HG03457 (cell line): ENCODE data around the gene SLC39A5.
"Not testable (repeated sequence)": the region's sequence is repeated elsewhere in the genome, so short reads cannot be mapped to it uniquely, and the experiment has no call there.

ENCODE experiments used
- ATAC-seq: cut with Tn5 transposase; IDR thresholded peaks from one replicate; pipeline ENCODE4 v1.9.1; 2021; ENCODE audit warnings: moderate number of reproducible peaks; ENCODE audit not compliant: unreplicated experiment

Gene SLC39A5

GRCh38 chr12:56271031-56271430 lies 41.2 kb downstream of the SLC39A5 start:
- ATAC-seq: no peak

GRCh38 chr12:56272468-56272867 lies 42.6 kb downstream of the SLC39A5 start:
- not testable (repeated sequence) for ATAC-seq

- no peak for ATAC-seq
These were observed 44.4 kb downstream of the SLC39A5 start for GRCh38 chr12:56274299-56274698.

- no peak for ATAC-seq
These were observed 49.1 kb downstream of the SLC39A5 start for GRCh38 chr12:56278905-56279304.

- no peak for ATAC-seq
These were observed 51.0 kb downstream of the SLC39A5 start for GRCh38 chr12:56280849-56281248.

GRCh38 chr12:56282030-56282429 lies 52.2 kb downstream of the SLC39A5 start:
- no peak for ATAC-seq

- no peak for ATAC-seq
These were observed 52.7 kb downstream of the SLC39A5 start for GRCh38 chr12:56282579-56282978.

GRCh38 chr12:56284263-56284662 lies 54.4 kb downstream of the SLC39A5 start:
- ATAC-seq: not testable (repeated sequence)

- ATAC-seq: no peak
These were observed 56.4 kb downstream of the SLC39A5 start for GRCh38 chr12:56286044-56286830.
